OCI-LY1 (cell line): ENCODE data around the gene OR10P1.

Experiments used
- EZH2 ChIP-seq: fragments of 200-600 bp; sonication (generic), shearing (Covaris generic); IDR thresholded peaks from 2 replicates; pipeline ENCODE4 v1.8.0; 2017; ENCODE audit warnings: borderline replicate concordance, mixed run types, mild to moderate bottlenecking, antibody characterized with exemption, low read length, moderate library complexity, mixed read lengths
- TF ChIP-seq, protein P1 (sequence below): fragments of 200-600 bp; sonication (generic), shearing (Covaris generic); IDR thresholded peaks from 2 replicates; pipeline ENCODE4 v1.5.1; 2017; ENCODE audit warnings: mild to moderate bottlenecking, antibody characterized with exemption, low read length, moderate library complexity, mixed read lengths

DNA sequence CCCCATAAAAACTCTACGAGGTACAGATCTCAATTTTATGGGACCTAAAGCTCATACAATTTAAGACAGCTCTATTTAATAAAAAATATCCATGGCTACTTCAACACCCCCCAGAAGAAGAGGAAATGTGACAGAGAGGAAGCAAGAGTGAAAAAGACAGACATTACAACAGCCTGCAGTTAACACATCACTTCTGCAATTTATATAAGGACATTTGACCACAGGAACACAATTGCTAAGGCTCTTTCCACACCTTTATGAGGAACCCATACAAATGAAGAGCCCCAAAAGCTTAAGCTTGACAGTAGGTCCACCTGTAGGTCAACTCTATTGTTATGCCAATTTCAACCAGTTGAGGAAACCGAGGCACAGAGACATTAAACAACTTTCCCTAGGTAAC is 5.6 kb downstream of the OR10P1 start:
- no peak for TF ChIP-seq EZH2
- TF ChIP-seq, protein P1, sequence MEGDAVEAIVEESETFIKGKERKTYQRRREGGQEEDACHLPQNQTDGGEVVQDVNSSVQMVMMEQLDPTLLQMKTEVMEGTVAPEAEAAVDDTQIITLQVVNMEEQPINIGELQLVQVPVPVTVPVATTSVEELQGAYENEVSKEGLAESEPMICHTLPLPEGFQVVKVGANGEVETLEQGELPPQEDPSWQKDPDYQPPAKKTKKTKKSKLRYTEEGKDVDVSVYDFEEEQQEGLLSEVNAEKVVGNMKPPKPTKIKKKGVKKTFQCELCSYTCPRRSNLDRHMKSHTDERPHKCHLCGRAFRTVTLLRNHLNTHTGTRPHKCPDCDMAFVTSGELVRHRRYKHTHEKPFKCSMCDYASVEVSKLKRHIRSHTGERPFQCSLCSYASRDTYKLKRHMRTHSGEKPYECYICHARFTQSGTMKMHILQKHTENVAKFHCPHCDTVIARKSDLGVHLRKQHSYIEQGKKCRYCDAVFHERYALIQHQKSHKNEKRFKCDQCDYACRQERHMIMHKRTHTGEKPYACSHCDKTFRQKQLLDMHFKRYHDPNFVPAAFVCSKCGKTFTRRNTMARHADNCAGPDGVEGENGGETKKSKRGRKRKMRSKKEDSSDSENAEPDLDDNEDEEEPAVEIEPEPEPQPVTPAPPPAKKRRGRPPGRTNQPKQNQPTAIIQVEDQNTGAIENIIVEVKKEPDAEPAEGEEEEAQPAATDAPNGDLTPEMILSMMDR: no peak
